GM21528 (cell line): Measurements from ENCODE around the gene DNM3.

ENCODE experiments used
- ATAC-seq: cut with Tn5 transposase; IDR thresholded peaks from one replicate; pipeline ENCODE4 v1.9.1; 2021; ENCODE audit warnings: mild to moderate bottlenecking, moderate library complexity; ENCODE audit not compliant: unreplicated experiment, low FRiP score

DNM3 gene

DNA sequence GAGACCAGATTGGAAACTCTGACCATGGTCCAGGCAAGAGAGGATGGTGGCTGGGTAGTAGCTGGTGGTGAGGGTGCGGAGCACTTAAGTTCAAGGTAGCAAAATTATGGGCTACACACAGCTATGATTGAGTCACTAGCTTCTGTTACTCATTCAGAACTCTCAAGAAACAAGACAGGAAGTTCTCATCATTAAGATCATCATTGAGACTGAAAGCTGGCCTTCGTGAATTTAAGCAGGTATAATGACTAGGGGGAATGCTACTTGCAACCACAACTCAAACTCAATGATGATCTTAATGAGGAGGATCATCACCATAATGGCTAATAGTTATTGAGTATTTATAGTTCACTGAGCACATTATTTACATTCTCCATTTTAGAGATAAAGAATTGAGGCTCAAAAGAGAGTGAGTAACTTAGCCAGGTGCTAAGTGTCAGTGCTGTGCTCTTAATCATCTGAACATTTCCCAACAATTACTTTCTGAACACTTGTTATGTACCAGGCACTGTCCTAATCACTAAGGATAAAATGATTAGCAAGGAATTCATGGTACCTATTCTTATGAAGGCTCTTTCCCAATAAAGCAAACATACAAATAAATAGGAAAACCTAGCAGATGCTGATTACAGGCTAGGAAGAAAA lies 292.9 kb downstream of the DNM3 start:
- no peak for ATAC-seq

DNA sequence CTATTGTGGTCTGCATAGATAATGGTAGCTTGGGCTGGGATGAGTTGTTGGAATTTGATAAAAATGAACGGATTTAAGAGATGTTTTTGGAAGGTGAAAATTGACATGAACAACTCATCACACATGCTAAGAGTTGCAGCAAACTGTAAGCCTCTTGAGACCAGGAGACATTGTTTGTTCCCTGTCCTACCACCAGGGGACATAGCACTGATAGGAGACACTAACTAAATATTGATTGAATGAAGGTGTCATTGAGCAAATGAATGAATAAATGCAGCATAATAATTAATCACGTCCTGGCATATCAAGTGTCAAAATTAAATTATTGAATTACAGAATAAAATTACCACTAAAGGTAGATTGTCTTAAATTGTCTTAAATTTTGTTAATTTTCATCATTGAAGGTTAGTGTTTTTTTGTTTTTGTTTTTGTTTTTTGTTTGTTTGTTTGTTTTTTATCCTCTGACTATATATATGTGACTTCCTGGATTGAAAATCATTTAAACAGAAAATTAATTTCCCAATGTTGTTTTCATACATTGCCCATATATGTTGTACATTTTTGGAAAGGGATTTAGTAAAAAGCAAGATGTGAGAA lies 293.9 kb downstream of the DNM3 start:
- no peak for ATAC-seq

DNA sequence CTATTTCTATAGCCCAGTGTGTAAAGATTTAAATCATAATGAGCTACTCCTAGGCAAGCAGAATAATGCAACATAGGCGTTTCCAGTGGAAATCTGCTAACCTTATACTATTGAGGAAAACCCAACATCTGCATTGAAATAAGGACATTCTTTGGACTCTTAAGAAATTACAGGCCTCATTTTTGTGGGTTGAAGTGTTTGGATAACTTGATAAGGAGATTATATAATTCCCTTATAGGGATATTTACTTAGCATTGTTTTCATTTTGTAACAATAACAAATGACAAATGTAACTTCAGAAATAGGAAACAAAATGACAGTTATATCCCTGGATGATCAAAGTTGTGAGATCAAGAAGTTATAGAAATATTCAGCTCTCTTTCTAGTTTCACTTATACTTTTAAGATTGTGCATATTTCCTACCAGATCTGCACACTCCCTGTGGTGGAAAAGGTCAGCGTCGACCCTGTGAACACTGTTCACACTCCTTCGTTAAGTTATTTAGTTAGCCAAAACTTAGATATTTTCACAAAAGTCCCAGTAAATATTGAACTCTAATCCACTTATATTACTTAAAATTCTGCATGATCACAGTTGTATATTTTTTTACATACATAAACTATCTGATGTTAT lies 294.8 kb downstream of the DNM3 start:
- no peak for ATAC-seq

DNA sequence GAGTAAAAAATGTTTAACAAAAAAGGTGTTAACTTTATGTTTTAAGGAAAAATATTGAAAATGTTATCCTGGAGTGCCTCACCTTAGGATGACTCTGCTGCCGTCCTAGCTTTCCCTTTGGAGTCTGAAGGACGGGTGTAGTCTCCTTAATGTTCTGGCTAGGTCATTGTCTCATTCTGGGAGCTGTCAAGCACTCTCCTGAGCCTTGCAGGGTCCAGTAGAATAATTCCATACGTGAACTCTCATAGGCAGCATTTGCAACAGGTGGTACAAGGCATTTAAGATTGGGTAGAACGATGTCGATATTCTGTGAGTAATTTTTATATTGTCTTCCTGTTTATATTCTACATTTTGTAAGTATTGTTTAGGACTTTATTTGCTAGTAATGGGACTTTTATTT lies 295.6 kb downstream of the DNM3 start:
- ATAC-seq, result no peak

DNA sequence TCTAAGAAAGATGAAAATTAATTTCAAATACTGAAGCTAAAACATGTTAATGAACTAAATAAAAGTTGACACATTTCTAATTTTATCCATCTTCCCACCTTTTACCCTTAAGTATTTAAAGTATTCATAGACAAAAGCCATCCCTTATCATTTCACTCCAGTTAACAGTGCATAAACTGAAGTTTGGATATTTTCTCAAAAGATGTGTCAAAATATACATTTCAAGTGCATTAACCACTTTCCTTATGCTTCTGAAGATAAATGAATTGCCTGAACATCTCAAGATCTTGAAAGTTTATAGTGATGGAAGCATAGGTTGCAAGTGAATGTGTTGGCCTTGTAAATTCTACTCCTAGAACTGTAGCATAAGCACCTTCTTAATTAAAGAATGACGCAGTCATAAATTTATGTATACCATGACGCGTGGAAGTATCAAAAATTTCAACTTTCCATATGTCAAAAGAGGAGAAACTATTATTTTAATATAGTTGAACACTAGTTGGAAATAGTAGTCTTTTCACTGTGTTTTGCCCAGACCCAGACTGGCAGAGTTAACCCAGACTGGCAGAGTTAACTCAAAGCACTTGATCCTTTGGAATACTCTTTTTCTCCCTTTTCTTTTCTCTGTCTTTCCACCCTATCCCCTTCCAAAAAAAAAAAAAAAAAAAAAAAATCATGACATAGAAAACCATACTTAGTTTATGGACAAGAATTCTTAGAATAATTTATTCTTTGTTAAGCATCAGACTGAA lies 296.6 kb downstream of the DNM3 start:
- no peak for ATAC-seq

DNA sequence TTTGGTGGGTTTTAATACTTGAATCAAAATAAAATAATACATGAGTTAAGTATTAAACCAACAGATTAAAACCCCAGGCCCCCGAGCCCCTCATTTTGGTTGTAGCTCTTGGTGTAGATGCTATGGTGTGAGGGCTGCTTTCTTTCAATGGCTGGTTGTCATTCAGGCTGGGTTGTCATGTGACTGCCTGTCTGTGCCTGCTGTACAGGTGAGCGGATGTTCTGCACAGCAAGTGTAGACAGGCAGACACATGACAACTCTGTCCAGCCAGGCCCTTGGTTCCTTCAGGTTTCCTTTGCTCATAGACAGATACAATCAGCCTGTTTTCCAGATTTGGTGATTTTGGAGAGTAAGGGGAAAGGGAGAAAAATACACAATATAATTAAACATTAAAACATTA lies 297.3 kb downstream of the DNM3 start:
- no peak for ATAC-seq

DNA sequence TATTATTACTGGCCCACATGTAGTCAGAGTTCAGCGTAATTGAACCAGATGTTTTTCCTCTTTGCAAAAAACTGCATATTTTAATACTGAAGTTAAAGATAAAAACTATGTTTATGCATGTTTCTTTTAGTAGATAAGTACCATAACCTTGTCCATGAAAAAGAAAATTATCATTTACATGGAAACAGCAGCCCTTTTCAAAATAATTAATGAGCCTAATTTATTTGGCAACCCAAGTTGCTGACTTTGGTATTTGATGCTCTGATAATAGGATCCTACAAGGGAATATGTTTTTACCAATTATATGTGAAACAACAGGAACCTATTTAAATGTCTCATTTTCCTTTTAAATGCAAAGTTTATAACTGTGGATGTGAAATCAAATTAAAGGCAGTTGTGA lies 297.9 kb downstream of the DNM3 start:
- no peak for ATAC-seq

DNA sequence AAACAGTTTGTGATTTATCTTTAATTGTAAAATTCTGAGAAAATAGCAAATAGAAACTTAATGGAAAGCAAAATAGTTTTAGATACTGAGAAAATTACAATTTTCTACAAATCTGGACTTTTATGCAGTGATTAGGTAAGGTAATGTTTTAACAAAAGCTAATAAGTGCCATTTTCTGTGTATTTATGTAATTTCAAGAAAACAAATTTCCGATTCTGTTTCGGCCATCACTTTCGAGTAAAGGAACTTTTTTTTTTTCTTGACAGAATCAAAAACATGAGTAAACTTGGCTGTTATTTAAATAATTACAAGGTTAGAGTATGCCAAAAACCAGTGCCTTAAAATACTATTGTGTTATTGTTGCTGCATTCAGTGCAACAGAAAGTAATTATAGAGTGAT lies 298.8 kb downstream of the DNM3 start:
- ATAC-seq, result no peak

DNA sequence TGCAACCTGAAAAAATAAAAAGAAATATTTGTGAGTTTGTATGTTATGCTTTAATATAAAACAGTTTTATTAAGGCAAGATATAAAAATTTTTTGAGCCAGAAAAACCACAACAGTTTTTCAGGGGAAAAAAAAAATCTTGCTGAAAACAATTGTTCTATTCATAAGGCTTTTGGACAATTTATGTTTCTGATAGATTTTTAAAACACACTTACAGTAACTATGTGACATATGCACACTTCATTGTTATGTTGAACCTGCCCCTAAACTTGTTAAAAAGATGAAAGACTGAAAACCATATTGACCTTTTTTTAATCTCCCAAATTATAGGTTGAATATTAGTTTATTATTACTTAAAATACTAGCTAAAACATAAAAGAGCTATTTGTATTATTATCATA lies 299.3 kb downstream of the DNM3 start:
- ATAC-seq, result no peak

DNA sequence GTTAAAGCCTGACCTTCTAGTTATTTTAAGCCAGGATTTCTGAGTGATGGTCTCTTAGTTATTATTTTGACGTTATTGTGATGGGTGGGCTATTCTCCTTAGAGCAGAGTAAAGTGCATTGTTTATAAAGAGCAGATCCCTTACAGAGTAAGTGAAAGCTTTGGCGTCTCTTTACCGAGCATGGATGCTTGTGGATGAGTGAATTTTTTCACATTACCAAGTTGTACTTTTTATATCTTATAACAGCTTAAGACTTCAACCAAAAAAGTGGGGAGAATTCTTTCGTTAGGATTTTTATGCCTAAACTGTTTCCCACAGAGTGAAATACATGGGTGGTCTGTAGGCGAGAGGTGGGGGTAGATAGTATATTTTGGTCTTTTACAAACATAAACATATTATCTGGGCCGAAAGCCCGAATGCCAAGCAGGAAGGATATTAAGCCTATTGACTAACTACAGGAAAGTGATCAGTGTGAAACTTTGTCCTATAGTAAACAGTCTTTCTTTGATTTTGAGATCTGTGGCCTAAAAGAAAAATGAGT lies 300.1 kb downstream of the DNM3 start:
- ATAC-seq, result no peak

DNA sequence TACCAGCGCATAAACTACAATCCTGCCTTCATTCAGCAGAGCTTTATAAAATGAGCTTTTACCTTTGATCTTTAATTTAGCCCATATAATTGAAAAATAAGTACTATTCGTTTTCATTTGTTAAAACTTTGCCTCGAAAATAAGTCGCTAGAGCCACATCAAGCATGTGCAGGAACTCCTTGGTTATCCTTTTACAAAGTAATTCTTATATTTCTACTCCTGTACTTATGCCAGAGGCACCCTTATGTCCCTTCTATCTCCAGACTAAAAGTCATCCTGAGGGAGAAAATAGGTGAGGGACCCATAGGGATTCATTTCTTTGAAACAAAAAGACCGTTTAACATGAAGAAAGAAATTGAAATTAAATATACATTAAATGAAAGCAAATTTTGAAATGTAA lies 301.0 kb downstream of the DNM3 start:
- ATAC-seq, result no peak

DNA sequence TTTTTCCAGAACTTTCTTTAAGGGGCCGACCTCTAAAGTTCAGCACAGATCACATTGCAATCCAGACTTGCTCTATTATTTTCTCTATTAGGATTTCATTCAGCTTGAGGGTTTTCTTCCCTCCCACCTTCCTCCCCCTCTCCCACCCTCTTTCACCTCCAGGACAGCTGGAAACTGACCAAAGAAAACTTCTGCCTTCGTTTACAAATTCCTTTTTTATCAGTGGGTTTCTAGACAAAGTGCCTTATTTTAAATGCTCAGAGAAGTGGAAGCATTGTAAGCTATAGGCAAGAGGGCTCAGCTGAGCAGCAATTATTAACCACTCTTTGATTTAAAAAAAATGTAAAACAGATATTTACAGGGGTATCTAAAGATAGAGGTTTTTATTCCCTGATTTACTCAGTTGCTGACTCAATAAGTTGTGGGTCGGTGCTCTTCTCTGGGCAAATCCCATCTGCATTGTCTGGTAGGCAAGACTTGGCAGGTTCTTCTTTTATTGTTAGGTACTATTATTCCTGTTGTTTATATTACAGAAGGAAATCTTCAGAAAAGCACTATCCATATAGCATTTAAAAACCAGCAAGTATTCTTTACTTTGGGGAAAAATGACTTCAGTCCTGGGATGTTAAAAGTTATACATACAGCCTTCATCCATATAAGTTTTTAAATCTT lies 302.2 kb downstream of the DNM3 start:
- ATAC-seq, result no peak

DNA sequence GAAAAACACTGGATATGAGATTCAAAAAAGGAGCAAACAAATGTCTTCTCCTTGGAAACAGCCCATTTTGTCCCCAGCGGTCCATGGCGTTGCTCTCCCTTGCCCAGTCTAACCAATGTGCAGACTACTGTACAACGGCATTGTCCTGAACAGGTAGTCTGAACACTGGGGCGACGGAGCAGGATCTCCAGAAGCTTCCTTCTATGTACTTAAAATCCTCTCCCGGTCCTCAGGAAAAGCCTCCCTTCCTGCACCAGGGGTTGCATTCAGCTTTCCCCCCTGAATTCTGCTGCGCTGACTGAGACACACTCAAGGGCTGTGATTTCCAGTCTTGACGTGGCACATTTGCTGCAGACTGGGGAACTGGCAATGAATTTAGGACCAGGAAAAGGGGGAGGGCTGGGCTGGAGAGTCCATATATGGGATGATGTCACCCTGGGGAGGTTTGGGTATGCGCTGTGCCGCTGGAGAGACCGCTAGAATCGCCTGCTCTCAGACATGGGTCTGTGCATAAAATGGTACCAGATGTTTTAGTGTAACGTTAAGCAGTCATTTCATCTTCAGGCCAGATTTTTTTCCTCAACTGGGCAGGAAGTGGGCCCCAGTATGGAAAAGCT lies 303.3 kb downstream of the DNM3 start:
- ATAC-seq, result no peak

DNA sequence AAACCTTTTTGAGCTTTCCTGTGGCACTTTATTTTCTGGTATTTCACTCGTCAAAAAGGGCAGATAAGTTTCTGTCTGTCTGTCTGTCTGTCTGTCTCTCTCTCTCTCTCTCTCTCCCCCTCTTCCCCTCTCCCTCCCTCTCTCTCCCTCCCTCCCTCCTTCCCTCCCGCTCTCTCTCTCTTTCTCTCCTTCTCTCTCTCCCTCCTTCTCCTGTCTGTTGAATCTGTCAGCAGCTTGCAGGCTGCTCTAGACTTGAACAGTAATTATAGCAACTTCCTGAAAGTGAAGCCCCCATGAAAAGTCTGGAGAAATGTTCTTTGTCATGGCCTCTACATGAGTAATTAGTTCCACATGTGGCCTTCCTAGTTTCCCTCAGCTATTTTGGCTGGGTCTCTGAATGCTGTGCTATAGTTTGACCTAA lies 303.9 kb downstream of the DNM3 start:
- ATAC-seq, result no peak

DNA sequence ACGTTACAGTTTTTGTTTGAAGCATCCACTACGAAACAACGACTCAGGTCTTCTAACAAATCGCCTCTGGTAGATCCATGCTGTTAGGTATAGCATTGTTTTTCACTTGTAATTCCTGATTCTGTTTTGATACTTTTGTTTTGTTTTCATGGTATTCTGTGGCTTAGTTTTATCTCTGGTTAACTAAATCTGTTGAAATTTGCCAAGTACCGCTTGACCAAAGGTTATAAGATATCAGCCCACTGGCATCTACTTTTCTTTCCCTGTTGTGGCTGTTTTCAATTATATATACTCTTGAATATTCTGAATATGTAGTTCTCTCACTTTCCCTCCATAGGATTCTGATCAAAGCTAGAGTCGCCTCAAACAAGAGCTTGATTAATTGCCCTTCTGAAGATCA lies 304.4 kb downstream of the DNM3 start:
- no peak for ATAC-seq

DNA sequence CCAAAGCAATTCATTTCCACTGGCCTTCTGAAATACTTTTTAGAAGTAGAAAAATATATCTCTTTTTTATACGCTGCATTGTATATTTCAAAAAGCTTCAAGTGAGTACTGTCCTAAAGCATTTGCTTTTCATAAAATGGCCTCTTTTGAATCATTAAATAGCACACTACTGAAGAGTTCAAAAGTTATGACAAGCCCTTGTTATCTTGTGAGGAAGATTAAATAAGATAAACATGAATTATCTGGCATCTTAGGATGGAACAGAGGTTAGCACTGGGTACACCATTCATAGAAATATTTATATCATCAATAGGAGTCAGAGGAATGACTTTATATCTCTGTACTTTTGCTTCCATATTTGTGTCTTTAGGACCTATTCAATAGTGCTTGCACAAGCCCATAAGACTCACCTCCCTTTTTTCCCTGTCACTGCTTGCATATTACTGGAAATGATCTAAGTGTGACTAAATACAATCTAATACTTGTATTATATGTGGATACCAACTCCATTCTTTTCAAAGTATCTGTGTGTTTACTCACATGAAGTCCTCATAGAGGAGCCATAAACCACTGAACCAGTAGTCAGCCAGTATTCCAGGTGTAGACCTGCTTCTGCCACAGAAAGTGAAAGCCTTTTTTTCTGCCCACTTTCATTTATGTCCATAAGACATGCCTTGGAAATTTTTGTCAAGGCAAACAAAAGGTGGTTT lies 305.0 kb downstream of the DNM3 start:
- no peak for ATAC-seq

DNA sequence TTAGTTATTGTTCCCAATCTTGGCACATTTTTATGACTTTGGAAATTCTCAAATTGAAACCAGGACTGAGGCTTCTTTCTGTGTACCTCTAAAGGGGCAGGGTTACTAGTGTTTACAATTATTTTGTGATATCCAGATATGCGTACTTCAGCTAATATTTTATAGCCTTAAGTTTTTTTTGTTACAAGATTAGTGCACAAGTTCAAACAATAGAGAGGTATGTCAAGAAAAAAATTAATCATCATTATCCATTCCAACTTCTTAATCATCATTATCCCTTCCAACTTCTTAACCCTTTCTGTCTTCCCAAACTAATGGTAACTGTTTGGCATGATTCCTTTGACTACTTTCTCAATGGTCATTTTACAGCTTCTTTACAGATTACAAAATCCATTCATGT lies 306.2 kb downstream of the DNM3 start:
- ATAC-seq, result no peak

DNA sequence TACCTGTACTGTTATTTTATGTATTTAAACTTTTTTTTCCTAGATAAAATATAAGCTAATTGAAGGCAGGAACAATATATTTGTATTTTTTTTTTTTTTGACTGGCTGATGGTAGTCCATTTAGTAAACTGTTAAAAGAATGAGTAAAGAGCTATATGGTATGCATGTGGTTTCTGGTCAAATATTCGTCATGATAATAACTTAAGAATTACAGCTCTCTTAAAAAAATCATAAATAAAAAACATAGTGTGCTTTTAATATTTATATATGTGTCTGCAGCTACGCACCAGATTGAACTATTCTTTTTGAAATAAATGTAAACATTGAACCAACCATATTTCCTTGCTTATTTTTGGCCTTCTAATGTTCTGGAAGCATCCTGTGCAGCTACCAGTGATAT lies 306.9 kb downstream of the DNM3 start:
- no peak for ATAC-seq

DNA sequence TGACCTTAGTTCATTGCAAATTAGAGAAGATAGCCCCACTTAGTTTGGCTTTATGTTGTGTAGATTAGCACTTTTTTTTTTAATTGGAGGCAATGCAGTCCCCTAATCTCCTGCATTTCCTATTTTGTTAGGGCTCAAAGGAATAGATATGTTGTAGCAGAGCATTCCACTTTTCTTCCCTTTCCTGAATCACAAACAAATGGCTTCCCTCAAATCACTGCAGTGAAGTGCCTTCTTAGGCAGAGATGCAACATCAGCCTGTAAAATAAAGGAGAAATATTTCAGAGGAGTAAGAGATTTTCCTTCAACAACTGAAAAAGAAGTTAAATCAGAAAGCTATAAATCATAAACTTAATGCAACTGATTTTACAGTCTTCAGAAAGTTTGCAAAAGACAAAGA lies 307.4 kb downstream of the DNM3 start:
- no peak for ATAC-seq

DNA sequence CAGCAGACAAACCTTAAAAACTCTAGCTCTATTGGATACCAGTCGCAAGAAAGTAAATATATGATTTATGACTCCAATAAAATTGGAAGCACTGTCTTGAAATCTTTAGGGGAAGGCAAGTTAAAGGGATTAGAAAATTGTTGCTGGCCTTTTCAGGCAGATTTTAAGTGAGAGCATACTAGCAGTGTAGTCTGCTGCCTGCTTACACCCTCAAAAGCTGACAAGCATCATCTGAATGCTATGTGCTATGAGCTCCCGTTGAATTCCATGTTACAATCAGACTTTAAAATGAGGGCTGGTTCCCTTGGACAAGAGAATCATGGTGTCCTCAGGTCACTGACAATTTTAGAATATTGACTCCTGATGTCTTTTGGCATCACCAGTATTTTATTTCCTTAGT lies 308.0 kb downstream of the DNM3 start:
- no peak for ATAC-seq
